Activated CD4-positive, alpha-beta T cell treated with anti-CD3 and anti-CD28 coated beads, Interleukin-2, amount 10 ng/mL, durations not matched to agents 7 days and 5 days (primary cell): ENCODE measurements around the gene HOXA6. TPM values are rescaled to one million over a fixed set of nuclear protein-coding genes. Genes with fewer than 3 reads are reported as not detected.

Experiments
- CTCF ChIA-PET: fragments of 350-600 bp; sonication (Branson Sonifier 250); formaldehyde crosslinking; loops from one replicate; lab custom pipeline; 2021; ENCODE audit warnings: antibody characterized with exemption; lab: Charles Lee
- POLR2A ChIA-PET: fragments of 350-600 bp; sonication (Branson Sonifier 250); formaldehyde crosslinking; loops from one replicate; lab custom pipeline; 2021; ENCODE audit warnings: antibody characterized with exemption; lab: Charles Lee
- DNase-seq: peaks from one replicate; pipeline ENCODE4 v3.0.0-alpha.2; 2020
- H3K27ac Mint-ChIP-seq: one replicate; pipeline ENCODE4 v1.8.0; 2021; ENCODE audit warnings: mild to moderate bottlenecking, moderate library complexity, mixed read lengths
- H3K27me3 Mint-ChIP-seq: one replicate; pipeline ENCODE4 v1.8.0; 2021; ENCODE audit warnings: mixed read lengths
- H3K36me3 Mint-ChIP-seq: one replicate; pipeline ENCODE4 v1.8.0; 2021; ENCODE audit warnings: low read depth, mixed read lengths
- H3K4me1 Mint-ChIP-seq: one replicate; pipeline ENCODE4 v1.8.0; 2021; ENCODE audit warnings: mixed read lengths
- H3K4me3 Mint-ChIP-seq: one replicate; pipeline ENCODE4 v1.8.0; 2021; ENCODE audit warnings: mild to moderate bottlenecking, moderate library complexity, mixed read lengths
- H3K9me3 Mint-ChIP-seq: one replicate; pipeline ENCODE4 v1.8.0; 2021; ENCODE audit warnings: mixed read lengths
- total RNA-seq, 2 experiments: library from RNA; stranded (reverse); gene quantifications; one replicate each; pipeline ENCODE4 v1.2.3, GENCODE V29; 2021

Gene HOXA6
- total RNA-seq, 2 experiments from 2014 or later: not detected

- peaks cover 87% of the 10 kb centered on the region for H3K27me3 Mint-ChIP-seq
- peak overlapping the region; percentile 59 for H3K4me3 Mint-ChIP-seq
- ChIA-PET POLR2A (no interaction called here), CTCF (interaction anchor here (0.7 to 1.7 kb wide), 4 partner anchors 9 to 28 kb away, joined by 3 to 7 read pairs (median 4); partner anchors contain the start of gene HOXA13)
- peaks cover 11% of the 10 kb centered on the region for H3K36me3 Mint-ChIP-seq
- no peaks in the 10 kb centered on the region for H3K9me3 Mint-ChIP-seq
- peak; percentile 48 for DNase-seq
- H3K4me1 Mint-ChIP-seq: peaks cover 43% of the 10 kb centered on the region
- H3K27ac Mint-ChIP-seq: peak overlapping the region; percentile 71
Observed at GRCh38 chr7:27188386-27189294, 41.1 kb upstream of the HOXA6 start.

GRCh38 chr7:27187475-27188385 is 40.2 kb upstream of the HOXA6 start:
- no peak for DNase-seq
- Mint-ChIP-seq H3K27me3 (peaks cover 84% of the 10 kb centered on the region), H3K9me3 (no peaks in the 10 kb centered on the region), H3K27ac (peak overlapping the region; percentile 71), H3K4me3 (peak overlapping the region; percentile 59), H3K4me1 (peaks cover 43% of the 10 kb centered on the region), H3K36me3 (peaks cover 11% of the 10 kb centered on the region)
- POLR2A ChIA-PET: no interaction called here
- CTCF ChIA-PET: interaction anchor here (1.1 to 4.0 kb wide), 6 partner anchors 8 to 42 kb away, joined by 3 to 18 read pairs (median 6); partner anchors contain the start of gene HOXA13

GRCh38 chr7:27186668-27187474 is 39.3 kb upstream of the HOXA6 start:
- Mint-ChIP-seq H3K36me3 (peaks cover 11% of the 10 kb centered on the region), H3K27me3 (peaks cover 82% of the 10 kb centered on the region), H3K4me3 (no peak overlapping the region), H3K9me3 (no peaks in the 10 kb centered on the region), H3K27ac (no peak overlapping the region), H3K4me1 (peaks cover 42% of the 10 kb centered on the region)
- ChIA-PET POLR2A (interaction anchor here (0.6 kb wide), 1 partner anchor 9 kb away, joined by 3 read pairs; no protein-coding TSS in a partner anchor), CTCF (interaction anchor here (0.5 to 4.0 kb wide), 10 partner anchors 9 to 776 kb away, joined by 3 to 18 read pairs (median 4); partner anchors contain the start of gene HOXA13)
- DNase-seq: no peak

- CTCF ChIA-PET: interaction anchor here (0.5 to 4.0 kb wide), 9 partner anchors 9 to 777 kb away, joined by 3 to 18 read pairs (median 3); no protein-coding TSS in a partner anchor
- Mint-ChIP-seq H3K36me3 (peaks cover 11% of the 10 kb centered on the region), H3K4me1 (peaks cover 40% of the 10 kb centered on the region), H3K27me3 (peaks cover 81% of the 10 kb centered on the region), H3K4me3 (peak overlapping the region; percentile 50), H3K9me3 (no peaks in the 10 kb centered on the region), H3K27ac (peak overlapping the region; percentile 63)
- POLR2A ChIA-PET: interaction anchor here (0.6 kb wide), 1 partner anchor 10 kb away, joined by 3 read pairs; no protein-coding TSS in a partner anchor
- DNase-seq: no peak
Observed at GRCh38 chr7:27185854-27186667, 38.5 kb upstream of the HOXA6 start.

GRCh38 chr7:27185013-27185853 is 37.7 kb upstream of the HOXA6 start, which contains the start of gene HOXA11:
TSS of gene HOXA11 (minus strand) at chr7:27185232. CDS start at chr7:27185144, 88 bp downstream.
- Mint-ChIP-seq H3K27me3 (peaks cover 79% of the 10 kb centered on the region), H3K4me1 (peaks cover 42% of the 10 kb centered on the region), H3K27ac (peak within 1 kb of the TSS; percentile 69), H3K4me3 (peak within 1 kb of the TSS; percentile 50), H3K9me3 (no peaks in the 10 kb centered on the region), H3K36me3 (peaks cover 11% of the 10 kb centered on the region)
- no peak for DNase-seq
- ChIA-PET CTCF (interaction anchor here (0.6 to 4.0 kb wide), 8 partner anchors 10 to 307 kb away, joined by 3 to 18 read pairs (median 4); no protein-coding TSS in a partner anchor), POLR2A (no interaction called here)

- POLR2A ChIA-PET: no interaction called here
- no peaks in the 10 kb centered on the region for H3K9me3 Mint-ChIP-seq
- H3K27me3 Mint-ChIP-seq: peaks cover 77% of the 10 kb centered on the region
- CTCF ChIA-PET: interaction anchor here (0.6 to 4.0 kb wide), 7 partner anchors 10 to 307 kb away, joined by 3 to 18 read pairs (median 3); partner anchors contain the start of gene HOXA10
- H3K4me3 Mint-ChIP-seq: peak overlapping the region; percentile 47
- DNase-seq: no peak
- peaks cover 41% of the 10 kb centered on the region for H3K4me1 Mint-ChIP-seq
- peaks cover 9% of the 10 kb centered on the region for H3K36me3 Mint-ChIP-seq
- H3K27ac Mint-ChIP-seq: peak overlapping the region; percentile 69
Observed at GRCh38 chr7:27184337-27185012, 36.9 kb upstream of the HOXA6 start.

- peak overlapping the region; percentile 38 for H3K4me3 Mint-ChIP-seq
- peaks cover 39% of the 10 kb centered on the region for H3K4me1 Mint-ChIP-seq
- DNase-seq: no peak
- H3K9me3 Mint-ChIP-seq: no peaks in the 10 kb centered on the region
- CTCF ChIA-PET: interaction anchor here (0.7 to 1.3 kb wide), 4 partner anchors 9 to 33 kb away, joined by 3 to 5 read pairs (median 3); partner anchors contain the start of gene HOXA10
- peaks cover 81% of the 10 kb centered on the region for H3K27me3 Mint-ChIP-seq
- H3K27ac Mint-ChIP-seq: no peak overlapping the region
- POLR2A ChIA-PET: no interaction called here
- peaks cover 9% of the 10 kb centered on the region for H3K36me3 Mint-ChIP-seq
Observed at GRCh38 chr7:27183682-27184336, 36.2 kb upstream of the HOXA6 start.

GRCh38 chr7:27182861-27183681 is 35.5 kb upstream of the HOXA6 start:
- POLR2A ChIA-PET: no interaction called here
- DNase-seq: no peak
- CTCF ChIA-PET: interaction anchor here (0.6 to 1.3 kb wide), 5 partner anchors 12 to 42 kb away, joined by 3 to 5 read pairs (median 3); no protein-coding TSS in a partner anchor
- H3K27me3 Mint-ChIP-seq: peaks cover 77% of the 10 kb centered on the region
- H3K4me3 Mint-ChIP-seq: no peak overlapping the region
- H3K9me3 Mint-ChIP-seq: no peaks in the 10 kb centered on the region
- H3K4me1 Mint-ChIP-seq: peaks cover 32% of the 10 kb centered on the region
- peaks cover 4% of the 10 kb centered on the region for H3K36me3 Mint-ChIP-seq
- peak overlapping the region; percentile 13 for H3K27ac Mint-ChIP-seq
